DMS79 (cell line): ENCODE measurements around the gene ORAI3.
"Not testable (repeated sequence)": the region's sequence is repeated elsewhere in the genome, so short reads cannot be mapped to it uniquely, and the experiment has no call there.

ENCODE experiments used
- DNase-seq: peaks from one replicate; lab custom pipeline; 2025; lab: John Stamatoyannopoulos, UW

The ORAI3 gene

GRCh38 chr16:30924076-30924912 is 24.6 kb upstream of the ORAI3 start:
- no peak for DNase-seq

- DNase-seq = no peak
Observed at GRCh38 chr16:30924913-30925631, 23.8 kb upstream of the ORAI3 start.

GRCh38 chr16:30925632-30925987 is 23.3 kb upstream of the ORAI3 start:
- DNase-seq = no peak

GRCh38 chr16:30925995-30926811 is 22.7 kb upstream of the ORAI3 start:
- DNase-seq = no peak

GRCh38 chr16:30926937-30927788 is 21.7 kb upstream of the ORAI3 start:
- DNase-seq = no peak

- DNase-seq = peak; percentile 85
Observed at GRCh38 chr16:30927789-30928378, 21.0 kb upstream of the ORAI3 start.

- no peak for DNase-seq
Observed at GRCh38 chr16:30928390-30928789, 20.5 kb upstream of the ORAI3 start.

GRCh38 chr16:30929167-30929566 is 19.7 kb upstream of the ORAI3 start:
- no peak for DNase-seq

GRCh38 chr16:30930160-30930571 is 18.7 kb upstream of the ORAI3 start:
- DNase-seq = no peak

- no peak for DNase-seq
Observed at GRCh38 chr16:30931068-30931650, 17.7 kb upstream of the ORAI3 start.

GRCh38 chr16:30934827-30935557 is 13.9 kb upstream of the ORAI3 start:
- DNase-seq = no peak

- DNase-seq = no peak
Observed at GRCh38 chr16:30937692-30938091, 11.2 kb upstream of the ORAI3 start.

- DNase-seq = not testable (repeated sequence)
Observed at GRCh38 chr16:30939571-30939970, 9.3 kb upstream of the ORAI3 start.

- peak; percentile 25 for DNase-seq
Observed at GRCh38 chr16:30941600-30942425, 7.1 kb upstream of the ORAI3 start.

GRCh38 chr16:30942426-30942806 is 6.5 kb upstream of the ORAI3 start:
- no peak for DNase-seq

GRCh38 chr16:30944352-30944751 is 4.5 kb upstream of the ORAI3 start:
- DNase-seq = no peak

GRCh38 chr16:30946671-30947540 is 2.0 kb upstream of the ORAI3 start:
- no peak for DNase-seq

GRCh38 chr16:30947541-30947858 is 1.4 kb upstream of the ORAI3 start:
- no peak for DNase-seq
